ENCODE results near the gene EEF1A2.

DNA sequence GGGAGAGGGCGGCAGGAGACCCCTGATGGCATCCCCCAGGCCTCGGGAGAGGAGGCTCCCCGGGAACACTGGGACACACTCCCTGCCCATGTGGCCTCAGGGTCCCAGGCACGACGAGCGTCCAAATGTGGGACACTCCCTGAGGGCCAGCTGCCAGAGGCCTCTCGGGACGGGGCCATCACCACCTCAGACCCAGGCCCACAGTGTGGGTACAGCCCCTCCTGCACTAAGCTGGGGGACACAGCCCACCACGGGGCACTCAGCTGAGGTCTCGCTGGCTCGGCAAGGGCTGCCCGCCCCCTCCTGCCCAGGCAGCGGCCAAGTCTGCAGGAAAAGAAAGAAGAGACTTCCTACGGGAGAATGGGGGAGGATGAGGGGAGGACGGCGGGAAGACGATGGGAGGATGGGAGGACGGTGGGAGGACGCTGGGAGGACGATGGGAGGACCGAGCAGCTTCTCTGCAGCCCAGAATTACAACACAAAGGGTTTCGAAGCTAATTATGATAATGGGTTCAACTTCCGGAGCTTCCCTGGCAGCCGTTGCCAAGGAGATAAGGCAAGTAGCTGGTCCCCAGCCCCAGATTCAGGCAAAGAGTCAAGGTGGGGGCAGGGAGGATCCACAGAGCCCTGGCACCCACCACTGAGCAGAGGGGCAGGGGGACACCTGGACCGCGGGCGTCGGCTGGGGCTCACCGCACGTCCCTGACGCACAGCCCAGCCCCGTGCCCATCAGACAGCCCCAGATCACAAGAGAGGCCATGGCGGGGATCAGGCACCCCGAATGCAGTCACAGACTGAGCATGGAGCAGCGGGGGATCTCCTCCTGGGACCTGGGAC lies 43.9 kb downstream of the EEF1A2 start:
- no peak for TF ChIP-seq FOXA1 (IDR thresholded peaks at IDR 0.05)
- no peak for TF ChIP-seq YY1 (IDR thresholded peaks at IDR 0.05)
- TF ChIP-seq, protein P1, sequence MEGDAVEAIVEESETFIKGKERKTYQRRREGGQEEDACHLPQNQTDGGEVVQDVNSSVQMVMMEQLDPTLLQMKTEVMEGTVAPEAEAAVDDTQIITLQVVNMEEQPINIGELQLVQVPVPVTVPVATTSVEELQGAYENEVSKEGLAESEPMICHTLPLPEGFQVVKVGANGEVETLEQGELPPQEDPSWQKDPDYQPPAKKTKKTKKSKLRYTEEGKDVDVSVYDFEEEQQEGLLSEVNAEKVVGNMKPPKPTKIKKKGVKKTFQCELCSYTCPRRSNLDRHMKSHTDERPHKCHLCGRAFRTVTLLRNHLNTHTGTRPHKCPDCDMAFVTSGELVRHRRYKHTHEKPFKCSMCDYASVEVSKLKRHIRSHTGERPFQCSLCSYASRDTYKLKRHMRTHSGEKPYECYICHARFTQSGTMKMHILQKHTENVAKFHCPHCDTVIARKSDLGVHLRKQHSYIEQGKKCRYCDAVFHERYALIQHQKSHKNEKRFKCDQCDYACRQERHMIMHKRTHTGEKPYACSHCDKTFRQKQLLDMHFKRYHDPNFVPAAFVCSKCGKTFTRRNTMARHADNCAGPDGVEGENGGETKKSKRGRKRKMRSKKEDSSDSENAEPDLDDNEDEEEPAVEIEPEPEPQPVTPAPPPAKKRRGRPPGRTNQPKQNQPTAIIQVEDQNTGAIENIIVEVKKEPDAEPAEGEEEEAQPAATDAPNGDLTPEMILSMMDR (IDR thresholded peaks at IDR 0.05; ENCODE audit: low read depth, low read length, missing input control) = no peak
- no peak for TF ChIP-seq RXRA (IDR thresholded peaks at IDR 0.05)
- TF ChIP-seq, protein P2, sequence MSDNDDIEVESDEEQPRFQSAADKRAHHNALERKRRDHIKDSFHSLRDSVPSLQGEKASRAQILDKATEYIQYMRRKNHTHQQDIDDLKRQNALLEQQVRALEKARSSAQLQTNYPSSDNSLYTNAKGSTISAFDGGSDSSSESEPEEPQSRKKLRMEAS (IDR thresholded peaks at IDR 0.05) = no peak
- no peak for TF ChIP-seq TAF1 (conservative IDR thresholded peaks at IDR 0.05)
